Stimulated activated naive CD8-positive, alpha-beta T cell treated with anti-CD3 and anti-CD28 coated beads, Interleukin-15, Interleukin-2, amounts not matched to agents 100 U/mL and 50 U/mL, for 24 hours (primary cell): Measurements from ENCODE around the gene RPS3.
A peak's percentile ranks its signal among the peaks of the same experiment; 100 is the strongest.
"Not testable (repeated sequence)": the region's sequence is repeated elsewhere in the genome, so short reads cannot be mapped to it uniquely, and the experiment has no call there.

Experiments
- ATAC-seq: fragments of 150-1000 bp; cut with Tn5 transposase; one replicate; pipeline ENCODE4 v1.10.0; 2021
- DNase-seq: peaks from one replicate; pipeline ENCODE4 v3.0.0; 2021

The RPS3 gene

GRCh38 chr11:75399344-75400145 is at the start of gene RPS3:
TSS of gene RPS3 (plus strand) at chr11:75399518. CDS start at chr11:75399548, 30 bp downstream.
- DNase-seq (peak; percentile 90), ATAC-seq (peak; percentile 86)

- DNase-seq (no peak), ATAC-seq (no peak)
Measured at GRCh38 chr11:75349521-75350116, 49.7 kb upstream of the RPS3 start.

GRCh38 chr11:75350122-75350742 is 49.1 kb upstream of the RPS3 start:
- DNase-seq: no peak
- no peak for ATAC-seq

GRCh38 chr11:75350743-75351540 is 48.4 kb upstream of the RPS3 start:
- ATAC-seq (peak; percentile 40), DNase-seq (peak; percentile 56)

GRCh38 chr11:75351541-75351790 is 47.9 kb upstream of the RPS3 start, which contains the start of gene ARRB1:
TSS of gene ARRB1 (minus strand) at chr11:75351661. CDS start at chr11:75351607, 54 bp downstream.
- ATAC-seq (no peak), DNase-seq (peak; percentile 58)

GRCh38 chr11:75351791-75352587 is 47.3 kb upstream of the RPS3 start:
- ATAC-seq (peak; percentile 59), DNase-seq (peak; percentile 51)

- DNase-seq: no peak
- no peak for ATAC-seq
Measured at GRCh38 chr11:75352588-75353206, 46.6 kb upstream of the RPS3 start.

- DNase-seq (no peak), ATAC-seq (no peak)
Measured at GRCh38 chr11:75355051-75355450, 44.3 kb upstream of the RPS3 start.

- ATAC-seq: no peak
- no peak for DNase-seq
Measured at GRCh38 chr11:75356613-75357012, 42.7 kb upstream of the RPS3 start.

- ATAC-seq, DNase-seq: not testable (repeated sequence)
Measured at GRCh38 chr11:75362285-75362684, 37.0 kb upstream of the RPS3 start.

- ATAC-seq (no peak), DNase-seq (no peak)
Measured at GRCh38 chr11:75365711-75366181, 33.6 kb upstream of the RPS3 start.

- DNase-seq, ATAC-seq: not testable (repeated sequence)
Measured at GRCh38 chr11:75366826-75367225, 32.5 kb upstream of the RPS3 start.

- DNase-seq: no peak
- ATAC-seq: peak; percentile 32
Measured at GRCh38 chr11:75369560-75370255, 29.6 kb upstream of the RPS3 start.

GRCh38 chr11:75371949-75372876 is 27.1 kb upstream of the RPS3 start:
- DNase-seq (no peak), ATAC-seq (no peak)

GRCh38 chr11:75373201-75373600 is 26.1 kb upstream of the RPS3 start:
- DNase-seq: no peak

GRCh38 chr11:75374646-75375045 is 24.7 kb upstream of the RPS3 start:
- DNase-seq (no peak), ATAC-seq (no peak)

More at GRCh38 chr11:75373201-75373600, 26.1 kb upstream of the RPS3 start:
- no peak for ATAC-seq

GRCh38 chr11:75375626-75376025 is 23.7 kb upstream of the RPS3 start:
- DNase-seq: no peak
- no peak for ATAC-seq

GRCh38 chr11:75376175-75376574 is 23.1 kb upstream of the RPS3 start:
- ATAC-seq (no peak), DNase-seq (no peak)

- DNase-seq, ATAC-seq: not testable (repeated sequence)
Measured at GRCh38 chr11:75378776-75379175, 20.5 kb upstream of the RPS3 start.
